A549 (cell line): ENCODE measurements around the gene GZMB. TPM values are rescaled to one million over a fixed set of nuclear protein-coding genes. Genes with fewer than 3 reads are reported as not detected.

Source experiments
- ATAC-seq, 2 experiments: fragments of 200-7000 bp in 1 of 2; fragments of >200 bp in 1 of 2; cut with Nextera tagmentation in 1 of 2; cut with Tn5 transposase in 1 of 2; 3 replicates each; pipeline versions ENCODE4 v1.8.0 to v1.9.1; 2018 to 2020; ENCODE audit warnings: mild to moderate bottlenecking in 1 of 2, moderate library complexity in 1 of 2
- CTCF ChIA-PET: fragments of 300-600 bp; sonication (Branson Sonifier 250); formaldehyde crosslinking; extraction: SDS; loops from one replicate; lab custom pipeline; 2021; ENCODE audit warnings: antibody characterized with exemption, inconsistent platforms; lab: Yijun Ruan, JAX
- POLR2A ChIA-PET: fragments of 350-600 bp; formaldehyde crosslinking; extraction: SDS; loops from one replicate; lab custom pipeline; 2021; ENCODE audit warnings: antibody characterized with exemption, inconsistent platforms; lab: Yijun Ruan, JAX
- DNase-seq, 2 experiments: peaks; one replicate each; pipeline versions ENCODE4 v3.0.0 to v3.0.0-alpha.2; 2011 to 2016; ENCODE audit warnings: low read depth in 1 of 2, low spot score in 1 of 2
- FAIRE-seq: peaks from 2 replicates; lab custom pipeline; 2011; peaks lifted over from hg19 to GRCh38; lab: Jason Lieb, UNC
- H3K27ac ChIP-seq, 2 experiments: fragments of >200 bp; sonication (Bioruptor Twin); formaldehyde crosslinking; 3 replicates each; pipeline ENCODE4 v1.5.1; 2016 to 2017
- H3K4me1 ChIP-seq: fragments of >200 bp; sonication (Bioruptor Twin); formaldehyde crosslinking; 3 replicates; pipeline ENCODE4 v1.6.1; 2016
- H3K4me2 ChIP-seq: fragments of >200 bp; sonication (Bioruptor Twin); formaldehyde crosslinking; 3 replicates; pipeline ENCODE4 v1.6.1; 2016
- H3K4me3 ChIP-seq: fragments of >200 bp; sonication (Bioruptor Twin); formaldehyde crosslinking; 3 replicates; pipeline ENCODE4 v1.5.1; 2016
- H3K9me3 ChIP-seq: fragments of >200 bp; sonication (Bioruptor Twin); formaldehyde crosslinking; 3 replicates; pipeline ENCODE4 v1.6.1; 2016
- CBX2 ChIP-seq: fragments of 200-600 bp; sonication (generic); IDR thresholded peaks from 2 replicates; pipeline ENCODE4 v1.6.1; 2016; ENCODE audit warnings: low read depth, mild to moderate bottlenecking, borderline replicate concordance
- CEBPB ChIP-seq, 2 experiments: fragments of >200 bp in 1 of 2; sonication (Bioruptor Twin) in 1 of 2; formaldehyde crosslinking in 1 of 2; IDR thresholded peaks; 2 replicates each; pipeline ENCODE4 v1.6.1; 2012 to 2016
- CHD4 ChIP-seq: fragments of 200-600 bp; sonication (generic); IDR thresholded peaks from 2 replicates; pipeline ENCODE4 v1.6.1; 2016; ENCODE audit warnings: antibody characterized with exemption, mild to moderate bottlenecking, borderline replicate concordance
- EHMT2 ChIP-seq: fragments of 200-600 bp; sonication (generic); IDR thresholded peaks from 2 replicates; pipeline ENCODE4 v1.6.1; 2016; ENCODE audit warnings: antibody characterized with exemption, low read depth, mild to moderate bottlenecking, moderate library complexity
- EP300 ChIP-seq, 2 experiments: fragments of >200 bp; sonication (Bioruptor Twin); formaldehyde crosslinking; IDR thresholded peaks; 2 replicates in 1 of 2; 3 replicates in 1 of 2; pipeline ENCODE4 v1.6.1; 2016 to 2017
- ESRRA ChIP-seq: fragments of 150-350 bp; IDR thresholded peaks from 2 replicates; pipeline ENCODE4 v1.6.1; 2014; ENCODE audit warnings: mild to moderate bottlenecking, low read length, borderline replicate concordance
- FOSB ChIP-seq: fragments of 250-450 bp; sonication (Bioruptor Pico); IDR thresholded peaks from 2 replicates; pipeline ENCODE4 v1.5.0; 2020; ENCODE audit warnings: mild to moderate bottlenecking, moderate library complexity
- FOXS1 ChIP-seq: fragments of 250-450 bp; sonication (Bioruptor Pico); IDR thresholded peaks from 2 replicates; pipeline ENCODE4 v1.5.0; 2020; ENCODE audit warnings: mild to moderate bottlenecking, moderate library complexity
- HOXB13 ChIP-seq: fragments of 250-450 bp; sonication (Bioruptor Pico); IDR thresholded peaks from 2 replicates; pipeline ENCODE4 v1.5.0; 2020; ENCODE audit warnings: low read depth, mild to moderate bottlenecking, moderate library complexity
- NFE2L2 ChIP-seq: fragments of 150-350 bp; conservative IDR thresholded peaks from 2 replicates; pipeline ENCODE4 v1.6.1; 2014; ENCODE audit warnings: low read length
- NPAS2 ChIP-seq: fragments of 250-450 bp; sonication (Bioruptor Pico); IDR thresholded peaks from 2 replicates; pipeline ENCODE4 v1.8.0; 2022; ENCODE audit warnings: mild to moderate bottlenecking, moderate library complexity, borderline replicate concordance
- POLR2AphosphoS2 ChIP-seq: conservative IDR thresholded peaks from 2 replicates; pipeline ENCODE4 v1.6.1; 2012; ENCODE audit warnings: low read length, improper control_type of control experiment, inconsistent platforms
- RAD21 ChIP-seq, 2 experiments: fragments of >200 bp in 1 of 2; sonication (Bioruptor Twin) in 1 of 2; formaldehyde crosslinking in 1 of 2; IDR thresholded peaks in 1 of 2; conservative IDR thresholded peaks in 1 of 2; 2 replicates in 1 of 2; 3 replicates in 1 of 2; pipeline ENCODE4 v1.6.1; 2012 to 2018; ENCODE audit warnings: inconsistent platforms in 1 of 2
- RARB ChIP-seq: fragments of 250-450 bp; sonication (Bioruptor Pico); IDR thresholded peaks from 2 replicates; pipeline ENCODE4 v1.8.0; 2021; ENCODE audit warnings: mild to moderate bottlenecking, moderate library complexity
- RNF2 ChIP-seq: fragments of 200-600 bp; sonication (generic); IDR thresholded peaks from 2 replicates; pipeline ENCODE4 v1.6.1; 2016; ENCODE audit warnings: low read depth, mild to moderate bottlenecking, antibody characterized with exemption, moderate library complexity, borderline replicate concordance
- ZC3H11A ChIP-seq: fragments of 450-650 bp; IDR thresholded peaks from 2 replicates; pipeline ENCODE4 v1.6.1; 2014; ENCODE audit warnings: antibody characterized with exemption, mild to moderate bottlenecking
- ZSCAN20 ChIP-seq: fragments of 250-450 bp; sonication (Bioruptor Pico); IDR thresholded peaks from 2 replicates; pipeline ENCODE4 v1.8.0; 2022; ENCODE audit warnings: mild to moderate bottlenecking, moderate library complexity
- WGBS: methylation state at CpG from one replicate; pipeline ENCODE4 v1.1.6; 2017; ENCODE audit errors: missing lambda C conversion rate; 5-methylcytosine and 5-hydroxymethylcytosine counted together
- polyA plus RNA-seq, 4 experiments: library from polyadenylated mRNA; depleted of rRNA in 3 of 4; stranded (reverse); fragments of >200 nt; fragmentation: RNase III in 1 of 4; extraction: RNeasy Plus Mini Kit Qiagen cat#74134 plus additional on column Dnase treatment in 1 of 4; gene quantifications; 2 replicates in 3 of 4; 3 replicates in 1 of 4; pipeline ENCODE4 v1.2.3, GENCODE V29; 2011 to 2017
- TF ChIP-seq, protein P1 (sequence below): IDR thresholded peaks from 2 replicates; pipeline ENCODE4 v1.6.1; 2012
- TF ChIP-seq, protein P2 (sequence below): IDR thresholded peaks from 2 replicates; pipeline ENCODE4 v1.6.1; 2012; ENCODE audit warnings: low read depth, borderline replicate concordance

The GZMB gene
- polyA plus RNA-seq, 2 of the 4 experiments (the other 2 are of a cell fraction) = not detected

DNA sequence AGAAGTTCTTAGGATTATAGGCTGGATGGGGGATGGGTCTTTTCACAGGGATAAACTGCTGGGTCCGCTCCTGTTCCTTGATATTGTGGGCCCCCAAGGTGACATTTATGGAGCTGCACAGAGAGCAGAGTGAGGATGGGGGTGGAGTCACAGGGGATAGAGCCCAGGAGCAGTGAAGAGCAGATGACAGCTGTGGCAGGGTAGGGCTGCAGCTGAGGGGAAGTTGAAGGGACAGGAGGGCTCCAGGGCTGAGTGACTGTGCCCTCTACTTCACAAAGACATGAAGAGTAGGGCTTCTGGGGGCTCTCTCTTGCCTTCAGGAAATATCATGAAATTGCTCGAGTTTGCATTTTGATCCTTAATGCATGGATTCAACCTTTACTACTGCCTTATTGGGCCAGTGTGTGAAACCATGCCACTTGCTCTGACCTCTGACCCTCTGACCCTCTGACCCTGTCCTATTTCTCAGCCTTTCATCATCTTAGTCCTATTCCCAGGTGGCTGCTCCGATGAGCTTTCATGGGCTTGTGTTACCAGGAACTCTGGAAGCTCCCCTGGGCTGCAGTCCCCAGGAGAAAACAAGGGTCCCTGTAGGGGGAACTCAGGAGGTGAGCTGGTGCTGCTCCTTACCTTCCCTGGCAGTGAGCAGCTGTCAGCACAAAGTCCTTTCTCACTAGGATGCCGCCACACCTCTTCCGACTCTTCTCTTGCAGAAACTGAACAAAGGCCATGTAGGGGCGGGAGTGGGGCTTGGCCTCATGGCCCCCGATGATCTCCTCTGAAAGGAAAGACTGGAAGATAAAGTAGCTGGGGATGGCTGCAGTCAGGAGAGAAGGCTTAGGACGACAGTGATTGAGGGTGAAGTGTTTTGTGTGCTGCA is 26.1 kb downstream of the GZMB start:
- DNase-seq (no peak), ATAC-seq (no peak), FAIRE-seq (no peak)

DNA sequence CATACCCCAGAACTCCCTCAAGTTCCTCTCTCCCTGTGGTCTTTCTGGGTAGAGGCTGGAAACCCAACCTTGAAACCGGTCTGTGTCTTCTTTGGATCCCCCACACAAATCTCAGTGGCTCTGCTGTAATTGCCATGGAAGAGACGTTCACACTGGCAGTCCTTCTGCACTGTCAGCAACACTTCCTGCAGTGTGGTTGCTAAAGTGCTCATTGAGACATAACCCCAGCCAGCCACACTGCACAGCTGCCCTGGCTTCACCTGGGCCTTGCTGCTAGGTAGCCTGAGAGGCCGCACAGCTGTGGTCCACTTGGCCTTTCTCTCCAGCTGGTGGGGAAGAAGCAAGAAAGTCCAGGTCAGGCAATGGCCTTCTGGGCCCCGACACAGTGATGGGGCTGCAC is 26.9 kb downstream of the GZMB start:
- CTCF ChIA-PET = no interaction called here
- ATAC-seq (no peak), FAIRE-seq (no peak), DNase-seq (no peak)
- no peak overlapping the region for H3K27ac ChIP-seq
- 12% methylated on average over 4 of the region's 4 CpGs for WGBS
- no peak overlapping the region for H3K4me3 ChIP-seq
- TF ChIP-seq ZSCAN20 (CRISPR knock-in tag) (no peak), RNF2 (no peak), ZC3H11A (no peak), EHMT2 (no peak), POLR2AphosphoS2 (no peak)
- TF ChIP-seq, protein P1, sequence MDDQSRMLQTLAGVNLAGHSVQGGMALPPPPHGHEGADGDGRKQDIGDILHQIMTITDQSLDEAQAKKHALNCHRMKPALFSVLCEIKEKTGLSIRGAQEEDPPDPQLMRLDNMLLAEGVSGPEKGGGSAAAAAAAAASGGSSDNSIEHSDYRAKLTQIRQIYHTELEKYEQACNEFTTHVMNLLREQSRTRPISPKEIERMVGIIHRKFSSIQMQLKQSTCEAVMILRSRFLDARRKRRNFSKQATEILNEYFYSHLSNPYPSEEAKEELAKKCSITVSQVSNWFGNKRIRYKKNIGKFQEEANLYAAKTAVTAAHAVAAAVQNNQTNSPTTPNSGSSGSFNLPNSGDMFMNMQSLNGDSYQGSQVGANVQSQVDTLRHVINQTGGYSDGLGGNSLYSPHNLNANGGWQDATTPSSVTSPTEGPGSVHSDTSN = no peak
- POLR2A ChIA-PET = no interaction called here
- H3K9me3 ChIP-seq = no peaks in the 10 kb centered on the region
- H3K4me2 ChIP-seq = no peak overlapping the region
- no peaks in the 10 kb centered on the region for H3K4me1 ChIP-seq

More for the DNA sequence above, 26.1 kb downstream of the GZMB start:
- TF ChIP-seq CHD4 (no peak), NPAS2 (CRISPR knock-in tag) (no peak), ESRRA (no peak), HOXB13 (CRISPR knock-in tag) (no peak), RARB (CRISPR knock-in tag) (no peak)
- TF ChIP-seq, protein P2, sequence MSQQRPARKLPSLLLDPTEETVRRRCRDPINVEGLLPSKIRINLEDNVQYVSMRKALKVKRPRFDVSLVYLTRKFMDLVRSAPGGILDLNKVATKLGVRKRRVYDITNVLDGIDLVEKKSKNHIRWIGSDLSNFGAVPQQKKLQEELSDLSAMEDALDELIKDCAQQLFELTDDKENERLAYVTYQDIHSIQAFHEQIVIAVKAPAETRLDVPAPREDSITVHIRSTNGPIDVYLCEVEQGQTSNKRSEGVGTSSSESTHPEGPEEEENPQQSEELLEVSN = no peak
- H3K27ac ChIP-seq = no peak overlapping the region
- ChIA-PET POLR2A (no interaction called here), CTCF (interaction anchor here (0.8 to 1.2 kb wide), 2 partner anchors 23 to 71 kb away, joined by 3 read pairs; no protein-coding TSS in a partner anchor)
- no peak overlapping the region for H3K4me2 ChIP-seq
- H3K4me3 ChIP-seq = no peak overlapping the region
- no peaks in the 10 kb centered on the region for H3K9me3 ChIP-seq
- no peaks in the 10 kb centered on the region for H3K4me1 ChIP-seq
- 18% methylated on average over 8 of the region's 8 CpGs for WGBS

DNA sequence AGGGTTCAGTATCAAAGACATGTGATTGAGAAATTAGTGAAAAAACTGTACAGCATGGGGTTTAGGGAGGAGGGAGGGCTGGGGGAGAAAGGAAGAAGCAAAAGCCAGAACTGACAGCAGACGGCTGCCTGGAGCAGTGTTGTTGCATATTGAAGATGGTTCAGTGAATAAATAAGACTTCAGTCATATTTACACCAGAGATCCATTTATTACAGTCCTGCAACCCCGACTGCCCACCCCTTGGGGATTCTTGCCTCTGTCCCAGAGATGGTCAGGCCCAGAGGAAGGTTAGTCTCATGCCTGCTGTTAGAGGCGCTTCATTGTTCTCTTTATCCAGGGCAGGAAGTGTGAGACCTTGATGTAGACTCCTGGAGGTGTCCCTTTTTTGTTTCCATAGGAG is 27.7 kb downstream of the GZMB start:
- no peak for TF ChIP-seq FOXS1
- TF ChIP-seq CBX2 = no peak
- no peak for TF ChIP-seq CEBPB (IDR thresholded peaks at IDR 0.05)
- no peak for TF ChIP-seq EHMT2
- FAIRE-seq = no peak

DNA sequence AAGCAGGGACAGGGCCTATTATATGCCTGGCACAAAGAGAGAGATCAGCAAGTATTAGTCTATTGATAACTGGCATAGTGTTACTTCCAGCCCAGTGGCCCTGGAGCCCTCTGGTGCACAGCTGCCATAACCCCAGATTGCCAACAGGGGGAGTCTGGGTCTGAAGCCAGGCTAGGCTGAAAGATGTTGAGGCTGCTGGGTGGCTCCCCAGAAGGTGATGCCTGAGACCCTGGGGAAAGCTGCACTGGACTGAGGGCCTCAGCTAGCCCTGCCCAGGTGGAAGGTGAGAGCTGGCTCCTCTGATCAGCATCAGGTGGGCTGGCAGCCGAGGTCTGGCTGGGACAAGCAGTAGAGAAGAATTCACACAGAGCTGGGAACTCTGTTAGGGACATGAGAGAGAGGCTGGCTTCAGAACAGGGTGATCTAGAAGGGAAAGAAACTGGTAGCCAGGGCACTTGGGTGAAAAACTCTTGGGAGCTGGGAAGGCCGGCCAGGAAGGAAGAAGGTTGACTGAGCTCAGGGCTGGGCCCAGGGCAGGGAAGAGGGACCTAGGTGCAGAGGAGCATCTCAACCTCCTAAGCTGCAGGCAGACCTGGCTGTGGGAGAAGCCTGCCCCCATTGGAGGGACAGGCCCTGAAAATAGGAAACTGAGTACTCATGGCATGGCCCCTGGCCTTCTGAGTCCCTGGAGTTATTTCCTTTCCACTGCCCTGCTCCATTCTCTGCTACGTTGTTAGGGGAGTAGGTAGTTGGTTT is 28.4 kb downstream of the GZMB start:
- ATAC-seq = peak; percentile 65 to 94; a peak in 3 of 6 replicates
- 6% methylated on average over 3 of the region's 3 CpGs for WGBS
- CTCF ChIA-PET = interaction anchor here (1.8 kb wide), 1 partner anchor 9 kb away, joined by 5 read pairs; no protein-coding TSS in a partner anchor
- FAIRE-seq = no peak
- POLR2A ChIA-PET = no interaction called here
- no peak overlapping the region for H3K4me2 ChIP-seq
- DNase-seq = peak; percentile 23 to 41
- no peaks in the 10 kb centered on the region for H3K9me3 ChIP-seq
- H3K27ac ChIP-seq = no peak overlapping the region
- H3K4me3 ChIP-seq = no peak overlapping the region
- no peaks in the 10 kb centered on the region for H3K4me1 ChIP-seq
- peak in 1 of 2 experiments; percentile 34; a peak in 1 of 5 replicates for TF ChIP-seq RAD21 (conservative IDR thresholded peaks at IDR 0.05 in 1 of 2, IDR thresholded peaks at IDR 0.05 in 1 of 2)
- no peak for TF ChIP-seq NFE2L2
- TF ChIP-seq EP300 (IDR thresholded peaks at IDR 0.05) = no peak
- TF ChIP-seq FOSB (CRISPR knock-in tag) = no peak

More for the DNA sequence above, 27.7 kb downstream of the GZMB start:
- CTCF ChIA-PET = interaction anchor here (1.8 kb wide), 1 partner anchor 8 kb away, joined by 5 read pairs; no protein-coding TSS in a partner anchor
- Histone ChIP-seq H3K27ac (no peak overlapping the region), H3K4me2 (no peak overlapping the region), H3K4me1 (no peaks in the 10 kb centered on the region), H3K9me3 (no peaks in the 10 kb centered on the region), H3K4me3 (no peak overlapping the region)
- WGBS = 3% methylated on average over 3 of the region's 3 CpGs
- POLR2A ChIA-PET = no interaction called here
- ATAC-seq = no peak
- no peak for DNase-seq
